T-helper 9 cell (primary cell): ENCODE data around the gene PGPEP1.
"Not testable (repeated sequence)": the region's sequence is repeated elsewhere in the genome, so short reads cannot be mapped to it uniquely, and the experiment has no call there.

Experiments used
- DNase-seq: peaks from one replicate; pipeline ENCODE4 v3.0.0-alpha.2; 2020

Gene PGPEP1

DNA sequence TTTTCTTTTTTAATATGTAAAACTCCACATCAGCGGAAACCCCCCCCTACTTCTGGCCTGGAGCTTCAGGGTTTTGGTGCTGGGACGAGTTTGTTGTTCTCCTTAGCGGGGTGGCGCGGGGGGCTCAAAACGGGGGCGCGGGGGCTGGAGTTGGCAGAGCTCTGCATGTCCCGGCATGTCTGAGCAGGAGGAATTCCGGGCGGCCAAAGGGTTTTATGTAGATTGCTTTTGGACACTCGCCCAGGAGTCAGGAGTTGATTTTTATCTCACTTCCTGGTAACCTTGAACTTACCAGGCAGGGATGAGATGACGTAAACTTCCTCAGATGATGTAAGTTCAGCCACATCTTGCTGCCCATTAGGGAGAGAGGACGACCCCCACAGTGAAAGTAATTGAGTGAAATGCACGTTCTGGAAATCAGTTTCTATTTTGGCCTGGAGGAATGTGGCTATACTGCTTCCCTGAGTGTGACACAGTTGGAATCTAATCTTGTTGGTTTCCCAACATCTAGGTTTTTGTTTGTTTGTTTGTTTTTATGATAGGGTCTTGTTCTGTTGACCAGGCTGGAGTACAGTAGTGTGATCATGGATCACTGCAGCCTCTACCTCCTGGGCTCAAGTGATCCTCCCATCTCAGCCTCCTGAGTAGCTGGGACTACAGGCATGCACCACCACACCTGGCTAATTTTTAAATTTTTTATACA, 24.6 kb downstream of the PGPEP1 start:
- no peak for DNase-seq

DNA sequence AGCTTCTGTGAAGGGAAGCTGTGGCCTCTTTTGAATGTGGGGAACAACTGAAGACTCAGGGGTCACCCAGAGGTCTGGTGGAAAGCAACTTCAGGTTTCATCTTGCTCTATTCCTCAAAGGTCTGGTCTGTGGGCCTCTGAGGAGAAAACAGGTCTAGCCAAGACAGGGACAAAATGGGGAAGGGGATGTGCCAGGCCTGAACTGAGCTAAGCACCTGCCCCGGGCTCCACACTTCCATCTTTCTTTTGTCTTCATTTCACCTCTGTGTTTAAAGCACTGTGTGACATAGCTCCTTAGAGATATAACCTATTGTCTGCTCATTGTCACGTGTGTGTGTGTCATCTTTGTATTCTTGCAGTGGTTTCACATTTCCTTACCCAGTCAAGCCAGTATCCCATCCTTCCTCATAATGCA, 25.6 kb downstream of the PGPEP1 start:
- no peak for DNase-seq

DNA sequence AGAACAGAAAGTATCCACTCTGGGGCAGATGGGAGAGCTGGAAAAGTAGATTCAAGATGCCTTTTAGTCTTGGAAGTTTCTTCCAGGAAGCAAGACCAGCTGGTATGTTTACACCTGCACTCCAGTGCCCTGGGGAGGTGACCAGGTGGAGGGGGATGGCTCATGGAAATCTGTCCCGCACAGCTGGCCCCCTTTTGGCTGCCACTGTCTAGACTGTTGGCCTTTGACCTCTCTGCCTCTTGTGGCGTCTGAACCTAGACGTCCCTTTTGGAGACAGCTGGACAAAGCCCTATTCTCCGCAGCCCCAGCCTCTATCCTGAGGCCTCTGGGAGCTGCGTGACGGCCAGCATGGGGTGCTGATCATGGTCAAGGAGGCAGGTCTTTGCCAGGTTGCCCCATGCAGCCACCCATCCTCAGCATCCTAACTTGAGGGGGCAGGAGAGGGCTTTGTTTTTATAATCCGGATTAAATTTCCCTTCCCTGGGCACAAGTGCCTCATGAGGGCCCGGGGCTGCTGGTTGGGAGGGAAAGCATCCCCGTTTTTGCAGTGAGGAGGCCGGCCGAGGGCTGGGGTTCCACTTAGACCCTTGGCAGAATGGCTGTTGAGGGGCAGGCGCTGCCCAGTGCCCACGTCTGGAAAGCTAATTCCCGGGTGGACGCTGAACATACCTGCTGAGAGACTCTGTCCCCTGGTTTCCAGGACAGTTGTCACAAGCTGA, 28.3 kb downstream of the PGPEP1 start:
- DNase-seq = no peak

DNA sequence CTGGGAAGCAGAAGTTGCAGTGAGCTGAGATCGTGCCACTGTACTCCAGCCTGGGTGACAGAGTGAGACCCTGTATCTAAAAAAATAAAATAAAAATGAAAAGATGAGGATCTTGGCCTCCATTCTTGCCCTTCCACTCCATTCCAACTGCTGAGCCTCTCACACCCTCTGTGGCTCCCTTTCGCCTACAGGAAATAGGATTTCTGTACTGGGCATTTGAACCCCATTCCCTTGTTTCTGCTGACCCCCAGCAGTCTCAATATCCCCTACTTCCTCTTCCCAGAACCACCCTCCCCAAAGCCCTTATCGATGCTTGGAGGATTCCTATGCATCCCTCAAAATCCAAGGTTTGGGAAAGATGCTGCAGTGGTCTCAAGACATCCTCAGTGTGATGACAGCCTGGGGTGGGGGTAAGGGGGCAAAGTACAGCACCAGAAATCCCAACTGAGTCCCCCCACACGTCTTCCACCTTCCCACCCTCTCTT, 33.1 kb downstream of the PGPEP1 start:
- no peak for DNase-seq

GRCh38 chr19:18373892-18374629, 33.7 kb downstream of the PGPEP1 start:
- no peak for DNase-seq

- DNase-seq = no peak
Observed at GRCh38 chr19:18377026-18377425, 36.6 kb downstream of the PGPEP1 start.

- no peak for DNase-seq
Observed at GRCh38 chr19:18379803-18380747, 39.7 kb downstream of the PGPEP1 start.

DNA sequence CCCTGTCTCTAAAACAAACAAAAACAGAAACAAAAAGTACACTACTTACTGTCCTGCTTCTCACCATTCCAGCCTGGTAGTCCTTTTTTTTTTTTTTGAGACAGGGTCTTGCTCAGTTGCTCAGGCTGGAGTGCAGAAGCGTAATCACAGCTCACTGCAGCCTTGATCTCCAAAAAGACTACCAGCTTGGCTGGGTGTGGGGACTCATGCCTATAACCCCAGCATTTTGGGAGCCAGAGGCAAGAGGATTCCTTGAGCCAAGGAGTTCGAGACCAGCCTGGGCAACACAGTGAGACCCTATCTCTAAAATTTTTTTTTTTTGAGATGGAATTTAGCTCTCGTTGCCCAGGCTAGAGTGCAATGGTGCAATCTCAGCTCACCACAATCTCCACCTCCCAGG, 40.4 kb downstream of the PGPEP1 start:
- no peak for DNase-seq

DNA sequence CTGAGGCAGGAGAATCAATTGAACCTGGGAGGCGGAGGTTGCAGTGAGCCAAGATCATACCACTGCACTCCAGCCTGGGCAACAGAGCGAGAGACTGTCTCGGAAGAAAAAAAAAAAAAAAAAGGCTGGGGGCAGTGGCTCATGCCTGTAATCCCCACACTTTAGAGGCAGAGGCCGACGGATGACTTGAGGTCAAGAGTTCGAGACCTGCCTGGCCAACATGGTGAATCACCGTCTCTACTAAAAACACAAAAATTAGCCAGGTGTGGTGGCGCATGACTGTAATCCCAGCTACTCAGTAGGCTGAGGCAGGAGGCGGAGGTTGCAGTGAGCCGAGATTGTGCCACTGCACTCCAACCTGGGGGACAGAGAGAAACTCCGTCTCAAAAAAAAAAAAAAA, 43.2 kb downstream of the PGPEP1 start:
- DNase-seq = not testable (repeated sequence)

DNA sequence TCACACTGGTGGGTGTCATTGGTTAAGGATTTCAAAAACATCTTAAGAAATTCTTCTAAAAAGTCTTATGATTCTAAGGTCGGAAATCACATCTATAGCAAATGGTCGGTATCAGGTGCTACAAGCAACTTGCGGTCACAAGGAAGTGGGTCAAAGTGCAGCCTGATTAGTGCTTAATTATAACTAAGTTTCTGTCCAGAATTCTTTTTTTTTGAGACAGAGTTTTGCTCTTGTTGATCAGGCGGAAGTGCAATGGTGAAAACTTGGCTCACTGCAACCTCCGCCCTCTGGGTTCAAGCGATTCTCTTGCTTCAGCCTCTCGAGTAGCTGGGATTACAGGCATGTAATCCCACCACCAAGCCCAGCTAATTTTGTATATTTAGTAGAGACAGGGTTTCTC, 44.4 kb downstream of the PGPEP1 start:
- no peak for DNase-seq

GRCh38 chr19:18385359-18385674, 44.9 kb downstream of the PGPEP1 start:
- no peak for DNase-seq

DNA sequence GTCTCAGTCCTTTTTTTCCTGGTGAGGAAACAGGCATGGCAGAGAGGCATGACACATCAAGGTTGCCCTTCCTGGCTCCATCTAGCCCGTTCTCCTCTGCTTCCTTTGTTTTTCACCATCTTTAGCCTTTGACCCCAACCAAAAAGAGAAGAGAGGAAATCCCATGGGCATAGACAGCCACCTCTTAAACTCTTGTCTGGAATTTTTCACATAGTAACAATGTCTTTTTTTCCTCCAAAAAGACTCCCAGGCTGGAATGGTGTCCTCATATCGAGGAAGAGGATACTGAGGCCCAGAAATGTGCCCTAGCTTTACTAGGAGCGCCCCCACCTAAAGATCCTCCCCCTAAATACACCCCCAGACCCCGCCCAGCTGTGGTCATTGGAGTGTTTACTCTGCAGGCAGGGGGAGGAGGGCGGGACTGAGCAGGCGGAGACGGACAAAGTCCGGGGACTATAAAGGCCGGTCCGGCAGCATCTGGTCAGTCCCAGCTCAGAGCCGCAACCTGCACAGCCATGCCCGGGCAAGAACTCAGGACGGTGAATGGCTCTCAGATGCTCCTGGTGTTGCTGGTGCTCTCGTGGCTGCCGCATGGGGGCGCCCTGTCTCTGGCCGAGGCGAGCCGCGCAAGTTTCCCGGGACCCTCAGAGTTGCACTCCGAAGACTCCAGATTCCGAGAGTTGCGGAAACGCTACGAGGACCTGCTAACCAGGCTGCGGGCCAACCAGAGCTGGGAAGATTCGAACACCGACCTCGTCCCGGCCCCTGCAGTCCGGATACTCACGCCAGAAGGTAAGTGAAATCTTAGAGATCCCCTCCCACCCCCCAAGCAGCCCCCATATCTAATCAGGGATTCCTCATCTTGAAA, 45.5 kb downstream of the PGPEP1 start, which contains the start of gene GDF15:
TSS of gene GDF15 (plus strand) at position 484 of the 868 bp plus-strand sequence. CDS start at position 516, 32 bp downstream.
- peak; percentile 26 for DNase-seq

- no peak for DNase-seq
Observed at GRCh38 chr19:18386543-18387271, 46.3 kb downstream of the PGPEP1 start.

- peak; percentile 72 for DNase-seq
Observed at GRCh38 chr19:18388100-18388959, 47.9 kb downstream of the PGPEP1 start.

- DNase-seq = no peak
Observed at GRCh38 chr19:18388960-18389725, 48.7 kb downstream of the PGPEP1 start.

DNA sequence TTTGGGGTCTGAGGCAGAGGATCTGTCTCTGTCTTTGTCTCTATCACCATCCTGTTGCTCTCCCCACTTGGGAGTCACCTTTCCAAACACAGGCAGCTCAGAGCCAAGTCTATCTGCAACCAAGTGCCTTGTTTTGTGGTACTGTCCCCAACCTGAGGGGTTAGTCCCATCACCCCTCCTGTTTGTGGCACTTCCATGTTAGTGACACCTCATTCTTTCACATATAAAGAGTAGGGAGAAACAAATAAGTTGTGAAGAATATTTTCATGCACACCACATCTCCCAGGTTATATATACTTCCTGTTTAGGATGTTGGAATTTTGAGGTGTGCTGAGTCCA, 49.3 kb downstream of the PGPEP1 start:
- DNase-seq = no peak

DNA sequence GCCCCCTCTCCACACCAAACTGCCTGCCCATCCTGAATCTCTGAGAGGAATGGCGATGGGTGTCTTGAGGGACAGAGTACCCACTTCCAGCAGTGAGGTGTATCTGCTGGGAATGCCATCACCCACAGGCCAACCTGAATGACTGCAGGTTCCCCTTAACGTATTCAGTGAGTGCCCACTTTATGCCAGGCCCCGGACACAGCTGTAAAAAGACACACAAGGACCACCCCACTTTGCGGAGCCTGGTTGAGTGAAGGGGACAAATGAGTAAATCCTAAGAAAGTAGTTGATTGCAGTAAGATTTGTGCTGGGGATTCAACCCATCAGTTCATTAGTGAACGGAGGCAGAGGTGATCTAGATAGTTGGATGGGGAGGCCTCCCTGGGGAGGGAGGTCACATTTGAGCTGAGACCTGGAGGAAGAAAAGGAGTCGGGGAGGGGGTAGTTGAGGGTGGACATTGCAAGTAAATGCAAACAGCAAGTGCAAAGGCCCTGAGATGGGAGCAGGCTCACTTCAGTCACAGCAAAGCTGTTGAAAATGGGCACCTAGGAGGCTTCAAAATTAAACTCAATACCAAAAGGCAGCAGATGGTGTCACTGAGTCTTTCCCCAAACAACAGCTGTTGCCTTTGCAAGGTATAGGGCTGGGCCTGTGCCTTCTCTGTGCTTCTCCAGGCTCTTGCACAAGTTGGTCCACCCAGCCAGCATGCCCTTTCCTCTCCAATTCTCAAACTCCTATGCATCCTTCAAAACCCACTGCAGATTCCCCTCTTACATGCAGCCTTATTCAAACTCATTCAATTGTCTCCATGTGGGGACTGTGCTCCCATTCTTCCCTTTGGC, 49.9 kb downstream of the PGPEP1 start:
- DNase-seq = no peak

- DNase-seq = no peak
Observed at GRCh38 chr19:18391509-18392075, 51.2 kb downstream of the PGPEP1 start.
